Colon (tissue), 2 donors: ENCODE results near the gene SLC48A1.

Experiments used
- FAIRE-seq: peaks from 2 replicates; lab custom pipeline; 2012; peaks lifted over from hg19 to GRCh38; lab: Jason Lieb, UNC
- donor health status: control.
- donor health status: control.

Gene SLC48A1

GRCh38 chr12:47757840-47758583, 15.0 kb upstream of the SLC48A1 start:
- FAIRE-seq = no peak

GRCh38 chr12:47758584-47758833, 14.5 kb upstream of the SLC48A1 start:
- FAIRE-seq = no peak

DNA sequence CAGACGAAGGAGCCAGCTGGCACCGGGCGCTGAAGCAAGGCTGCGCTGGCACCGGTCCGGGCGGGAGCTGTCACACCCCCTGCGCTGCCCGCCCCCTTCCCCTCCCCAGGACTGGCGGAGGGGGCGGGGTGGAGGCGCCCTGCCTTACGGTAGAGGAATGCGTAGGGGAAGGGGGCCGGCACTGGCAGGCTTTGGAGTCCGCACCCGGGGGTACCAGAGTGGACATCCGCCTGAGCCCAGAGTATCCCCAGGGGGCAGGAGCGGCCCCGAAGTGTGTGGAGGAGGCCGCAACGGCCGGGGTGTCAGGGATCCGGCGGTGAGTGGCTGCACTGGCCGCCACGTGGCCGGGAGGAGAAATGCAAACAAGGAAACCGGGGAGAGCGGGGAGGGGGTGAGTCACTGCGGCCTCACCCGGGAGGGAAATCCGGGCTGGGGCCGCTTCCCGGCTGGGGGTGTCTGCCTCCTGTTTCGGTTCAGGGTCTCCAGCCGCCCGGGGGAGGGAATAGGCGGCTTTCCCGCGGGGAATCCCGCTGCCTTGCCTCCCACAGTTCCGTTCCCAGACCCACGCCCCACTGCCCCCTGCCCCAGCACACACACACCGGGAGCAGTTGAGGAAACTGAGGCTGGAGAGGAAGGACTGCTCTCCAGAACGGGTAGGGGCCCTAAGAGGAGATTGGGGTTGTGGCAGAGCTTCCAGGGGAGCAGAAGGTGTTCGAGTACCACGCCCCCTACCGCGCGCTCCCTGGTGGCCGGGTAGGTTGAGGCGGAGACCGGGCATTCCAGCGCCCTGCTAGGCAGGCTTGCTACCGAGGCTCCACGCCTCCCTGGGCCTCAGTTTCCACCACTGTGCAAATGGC, 14.0 kb upstream of the SLC48A1 start, which contains the start of gene RAPGEF3:
RAPGEF3 (minus strand) TSS at position 47 of the 857 bp plus-strand sequence. CDS start 324 bp downstream, outside the sequence.
- FAIRE-seq = no peak

DNA sequence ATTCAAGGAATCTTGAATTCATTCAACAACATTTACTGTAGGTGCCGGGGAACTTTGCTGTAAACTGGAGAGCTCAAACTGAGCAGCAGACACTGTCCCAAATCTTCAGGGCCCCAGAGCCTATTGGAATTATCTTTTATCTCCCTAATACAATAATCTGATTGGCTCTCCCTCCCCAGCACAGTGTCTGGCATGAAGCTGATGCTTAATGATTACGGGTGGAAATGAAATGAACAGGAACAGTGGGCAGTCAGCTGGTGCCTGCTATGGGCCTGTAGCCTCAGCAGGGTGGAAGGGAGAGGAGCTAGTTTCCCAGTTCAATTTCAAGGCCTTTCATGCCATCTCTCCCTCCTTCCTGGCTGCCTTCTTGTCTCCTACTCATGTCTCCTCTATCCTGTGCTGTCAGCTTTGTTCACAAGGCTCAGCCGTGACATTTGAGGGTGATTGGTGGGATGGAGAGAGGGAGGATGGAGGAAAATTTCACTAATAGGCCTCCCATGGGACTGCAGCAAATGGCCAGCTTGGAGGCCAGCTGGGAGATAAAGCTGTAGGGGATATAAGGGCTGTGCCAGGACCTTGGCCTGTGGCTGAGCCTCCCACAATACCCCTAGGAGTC, 10.1 kb upstream of the SLC48A1 start:
- FAIRE-seq = no peak

DNA sequence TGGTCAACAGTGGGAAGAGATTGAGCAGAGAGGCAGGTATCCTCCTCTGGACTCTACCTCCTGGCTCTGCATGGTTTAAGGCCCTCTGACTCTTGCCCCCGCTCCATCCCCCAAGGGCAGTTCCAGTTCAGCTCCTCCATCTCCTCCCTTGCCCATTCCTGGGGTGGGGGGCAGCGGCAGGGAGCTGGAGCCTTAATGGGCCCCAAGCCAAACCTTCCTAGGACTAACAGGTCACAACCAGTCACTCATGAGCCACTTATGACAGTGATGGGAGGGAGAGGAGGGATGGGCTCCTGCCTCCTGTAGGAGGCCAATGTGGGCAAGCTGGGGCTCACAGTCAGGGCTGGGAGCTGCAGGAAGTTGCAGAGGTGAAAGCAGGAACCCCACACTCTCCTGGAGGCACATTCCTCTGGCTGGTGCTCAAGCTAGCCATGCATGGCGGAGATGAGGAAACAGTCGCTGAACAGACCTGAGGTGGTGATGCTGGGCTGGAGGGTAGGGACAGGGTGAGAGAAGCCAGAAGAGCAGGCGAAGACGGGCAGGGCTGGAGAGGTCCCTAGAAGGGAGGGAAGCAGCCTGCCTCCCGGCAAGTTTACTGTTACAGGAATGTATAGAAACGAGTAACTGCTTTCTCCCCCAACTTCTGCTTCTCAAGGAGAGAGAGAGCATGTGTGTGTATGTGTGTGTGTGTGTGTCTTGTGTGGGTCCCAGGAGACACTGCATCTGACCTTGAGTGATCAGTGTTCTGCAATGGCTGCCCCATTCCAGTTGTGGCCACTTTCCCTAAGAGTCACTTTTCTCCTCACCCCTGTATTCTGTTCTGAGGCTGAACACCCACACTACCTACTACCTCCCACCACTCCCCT, 9.3 kb upstream of the SLC48A1 start:
- no peak for FAIRE-seq

GRCh38 chr12:47766502-47767215, 6.4 kb upstream of the SLC48A1 start:
- FAIRE-seq = no peak

GRCh38 chr12:47767216-47767724, 5.8 kb upstream of the SLC48A1 start:
- no peak for FAIRE-seq

GRCh38 chr12:47768323-47768811, 4.7 kb upstream of the SLC48A1 start:
- no peak for FAIRE-seq

DNA sequence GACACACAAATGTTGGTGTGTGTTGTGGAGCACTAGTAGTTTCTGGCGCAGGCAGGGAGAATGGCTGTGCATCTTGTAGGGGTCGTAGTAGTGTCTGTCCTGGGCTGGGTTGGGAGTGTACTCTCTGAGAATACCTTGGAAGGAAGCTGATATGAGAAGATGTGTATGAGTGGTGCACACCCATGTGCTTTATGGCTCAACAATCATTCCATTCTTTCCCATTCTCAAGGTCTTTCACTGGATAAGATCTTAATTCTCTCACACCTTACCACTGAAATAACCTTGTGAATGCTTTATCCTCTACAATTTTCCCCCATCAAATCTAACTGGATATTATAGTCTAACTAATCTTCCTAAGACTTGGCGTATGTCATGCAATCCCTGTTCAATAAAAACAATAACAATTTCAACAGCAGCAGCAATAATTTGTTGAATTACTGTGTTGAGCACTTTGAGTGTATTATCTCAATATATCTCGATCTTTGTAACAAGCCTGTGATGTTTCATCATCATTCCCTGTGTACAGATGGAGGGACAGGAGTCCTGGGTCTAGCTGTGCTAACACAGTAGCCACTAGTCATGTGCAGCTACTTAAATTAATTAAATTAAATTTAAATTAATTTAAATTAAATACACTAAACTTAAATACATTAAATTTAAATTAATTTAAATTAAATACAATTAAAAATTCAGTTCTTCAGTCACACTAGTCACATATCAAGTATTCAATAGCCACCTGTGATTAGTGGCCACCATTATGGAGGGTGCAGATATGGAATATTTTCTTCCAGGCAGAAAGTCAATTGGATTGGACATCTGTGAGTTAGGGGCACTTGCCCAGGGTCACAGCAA, 3.6 kb upstream of the SLC48A1 start:
- no peak for FAIRE-seq

- no peak for FAIRE-seq
Measured at GRCh38 chr12:47770086-47770726, 2.8 kb upstream of the SLC48A1 start.

GRCh38 chr12:47771304-47771703, 1.7 kb upstream of the SLC48A1 start:
- FAIRE-seq = no peak

DNA sequence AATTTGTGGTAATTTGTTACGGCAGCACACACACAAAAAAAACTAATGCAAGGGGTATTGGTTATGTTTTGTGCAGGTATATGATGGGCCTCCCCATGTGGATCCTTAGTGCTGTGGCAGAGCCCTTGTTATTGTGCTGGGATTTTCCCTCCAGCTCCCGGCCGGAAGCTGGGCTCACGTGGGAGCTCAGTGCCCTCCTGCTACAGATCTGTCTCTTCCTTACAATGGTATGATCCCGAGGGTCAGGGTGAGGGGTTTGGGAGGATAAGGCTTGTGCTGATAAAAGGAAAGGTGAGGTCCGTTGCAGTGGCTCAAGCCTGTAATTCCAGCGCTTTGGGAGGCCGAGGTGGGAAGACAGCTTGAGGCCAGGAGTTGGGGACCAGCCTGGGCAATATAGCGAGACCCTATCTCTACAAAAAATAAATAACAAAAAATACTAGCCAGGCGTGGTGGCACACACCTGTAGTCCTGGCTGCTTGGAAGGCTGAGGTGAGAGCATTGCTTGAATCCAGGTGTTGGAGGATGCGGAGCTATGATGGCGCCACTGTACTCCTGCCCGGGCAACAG, 861 bp upstream of the SLC48A1 start:
- no peak for FAIRE-seq

- FAIRE-seq = no peak
Measured at GRCh38 chr12:47772738-47773061, 338 bp upstream of the SLC48A1 start.

DNA sequence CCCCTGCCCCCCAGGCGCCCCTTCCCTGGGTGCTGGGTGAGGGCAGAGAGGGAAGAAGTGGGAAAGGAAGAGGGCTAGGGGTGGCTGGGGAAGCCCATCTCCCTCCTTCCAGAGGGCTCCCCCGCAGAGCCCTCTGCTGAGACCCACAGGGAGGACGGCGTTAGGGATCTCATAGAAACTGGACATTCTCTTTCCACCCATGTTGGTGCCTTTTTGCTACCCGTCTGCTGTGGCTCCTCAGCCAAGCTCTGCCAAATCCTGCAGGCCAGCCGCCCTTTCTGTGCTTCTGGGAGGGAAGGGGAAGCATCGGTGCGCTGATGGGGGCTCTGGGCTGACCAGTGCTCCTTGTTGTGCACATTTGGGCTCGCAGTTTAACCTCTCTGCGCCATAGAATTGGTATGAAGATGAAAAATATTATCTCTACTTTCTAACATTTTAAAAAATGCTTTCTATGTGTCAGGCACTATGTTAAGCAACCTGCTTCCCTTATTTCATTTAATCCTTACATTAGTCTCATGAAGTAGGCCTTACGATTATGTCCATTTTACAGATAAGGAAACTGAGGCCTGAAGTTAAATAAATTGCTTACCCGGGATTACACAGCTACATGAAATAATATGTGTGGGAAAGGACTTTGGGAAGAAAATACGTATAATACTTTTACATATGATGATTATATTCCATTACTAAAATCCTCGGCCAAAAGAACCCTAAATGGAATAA, 981 bp downstream of the SLC48A1 start:
- FAIRE-seq = no peak

DNA sequence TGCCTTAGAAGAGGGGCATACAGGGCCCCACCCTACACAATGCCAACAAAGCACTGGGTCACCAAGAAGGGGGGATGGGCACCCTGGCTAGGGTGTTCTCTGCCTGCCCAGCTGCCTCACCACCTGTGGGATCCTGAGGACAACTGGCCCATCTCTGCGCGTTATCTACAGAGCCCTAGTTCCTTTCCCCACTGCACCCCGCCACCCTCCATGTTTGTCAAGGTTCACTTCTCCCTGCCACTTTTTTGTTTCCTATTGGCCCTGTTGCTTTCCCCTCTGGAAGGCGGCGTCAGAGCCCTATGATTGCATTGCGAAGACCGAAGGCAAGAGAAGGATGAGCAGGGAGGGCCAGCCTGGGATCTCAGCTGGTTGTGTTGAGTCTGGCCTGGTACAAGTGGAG, 1.6 kb downstream of the SLC48A1 start:
- no peak for FAIRE-seq

DNA sequence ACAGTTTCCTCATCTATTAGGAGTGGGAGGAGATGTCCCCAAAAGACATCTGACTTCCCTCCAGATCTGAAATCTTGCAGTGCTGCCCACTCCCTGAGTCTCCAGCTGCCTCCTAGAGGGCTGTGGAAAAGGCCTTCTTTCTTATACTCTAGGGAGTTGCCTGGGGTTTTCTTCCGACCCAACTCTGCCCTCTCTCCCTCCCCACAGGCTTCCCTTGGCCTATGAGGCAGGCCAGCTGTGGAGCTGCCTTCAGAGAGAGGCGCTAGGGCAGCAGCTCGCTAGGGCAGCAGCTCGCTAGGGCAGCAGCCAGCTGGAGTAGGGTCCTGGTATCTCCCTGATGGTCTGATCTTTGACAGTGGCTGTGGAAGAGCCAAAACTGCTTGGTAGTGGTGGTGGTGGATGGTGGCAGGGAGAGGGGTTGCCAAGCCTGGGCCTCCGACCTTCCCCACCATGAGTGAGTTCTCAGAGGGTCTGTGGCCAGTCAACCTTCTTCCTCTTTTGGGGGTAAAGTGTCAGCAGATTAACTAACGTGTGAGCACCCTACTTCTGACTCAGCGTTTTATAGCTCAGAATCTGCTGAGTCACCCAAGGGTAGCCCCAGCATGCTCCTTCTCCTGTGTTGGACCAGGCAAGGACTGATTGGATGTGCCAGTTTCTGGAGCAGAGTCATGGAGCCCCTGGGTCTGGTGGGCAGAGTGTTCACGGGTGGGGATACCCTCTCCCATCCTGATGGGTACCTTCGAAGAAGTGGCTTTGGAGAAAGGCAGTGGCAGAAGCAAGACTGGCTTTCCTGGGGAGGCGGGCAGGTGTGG, 2.3 kb downstream of the SLC48A1 start:
- no peak for FAIRE-seq

DNA sequence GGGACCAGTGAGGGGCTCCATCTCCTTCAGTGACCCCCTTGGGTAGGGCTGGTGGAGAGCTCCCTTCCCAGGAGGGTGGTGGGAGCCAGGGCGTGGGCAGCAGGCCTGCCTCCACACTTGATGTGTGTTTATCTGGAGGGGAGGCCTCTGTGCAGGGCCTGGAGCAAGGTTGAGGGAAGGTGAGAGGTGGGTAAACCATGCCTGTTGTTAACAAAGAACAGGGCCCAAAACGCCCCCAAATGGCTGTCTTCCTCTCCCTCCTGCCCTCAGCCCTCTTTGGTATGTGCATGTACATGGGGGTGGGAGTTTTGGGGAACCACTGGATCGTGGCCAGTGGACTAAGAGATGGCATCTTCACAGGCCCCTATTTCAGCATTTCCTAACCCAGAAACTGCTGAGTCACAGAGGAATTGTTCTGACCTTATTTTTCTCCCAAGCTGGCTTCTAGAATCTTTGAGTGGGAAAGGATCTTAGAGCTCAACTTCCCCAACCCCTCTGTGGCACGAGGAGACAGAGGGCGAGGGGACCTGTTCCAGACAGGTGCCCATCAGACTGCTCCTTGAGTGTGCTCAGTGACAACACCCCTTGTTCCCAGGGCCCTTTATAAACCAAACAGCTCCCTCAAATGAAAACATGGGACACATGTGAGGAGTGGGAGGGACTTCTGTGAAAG, 3.6 kb downstream of the SLC48A1 start:
- no peak for FAIRE-seq
